OCI-LY3 (cell line): ENCODE data around the gene AP2A2.

ENCODE experiments used
- H2AFZ ChIP-seq: fragments of 200-600, 300-600 bp; shearing (Covaris generic); 2 replicates; pipeline ENCODE4 v1.6.0; 2014; ENCODE audit warnings: antibody characterized with exemption, low read depth, low read length
- H3K27ac ChIP-seq: fragments of 200-600, 300-600 bp; sonication (generic); 2 replicates; pipeline ENCODE4 v1.5.1; 2014; ENCODE audit warnings: mild to moderate bottlenecking, low read length, moderate library complexity, mixed read lengths
- H3K27me3 ChIP-seq: fragments of 200-600, 300-600 bp; sonication (generic); 2 replicates; pipeline ENCODE4 v1.6.1; 2014; ENCODE audit warnings: low read depth, low read length, mixed read lengths
- H3K36me3 ChIP-seq: fragments of 200-600, 300-600 bp; sonication (generic); replicated peaks from 2 replicates; pipeline ENCODE3; 2014; ENCODE audit warnings: low read depth, low read length, mixed read lengths
- H3K4me1 ChIP-seq: fragments of 300-600, 200-600 bp; sonication (generic); 2 replicates; pipeline ENCODE4 v1.6.1; 2014; ENCODE audit warnings: low read length, mixed read lengths
- H3K4me2 ChIP-seq: fragments of 200-600, 300-600 bp; sonication (generic); 2 replicates; pipeline ENCODE4 v1.6.1; 2014; ENCODE audit warnings: low read length, mixed read lengths
- H3K4me3 ChIP-seq: fragments of 300-600, 200-600 bp; sonication (generic); 2 replicates; pipeline ENCODE4 v1.5.1; 2014; ENCODE audit warnings: antibody characterized with exemption, mild to moderate bottlenecking, low read length, moderate library complexity
- H3K79me2 ChIP-seq: fragments of 300-600, 200-600 bp; shearing (Covaris generic); 2 replicates; pipeline ENCODE4 v1.6.1; 2014; ENCODE audit warnings: mild to moderate bottlenecking, low read length, mixed read lengths
- H3K9ac ChIP-seq: fragments of 300-600, 200-600 bp; shearing (Covaris generic); 2 replicates; pipeline ENCODE4 v1.6.0; 2014; ENCODE audit warnings: mild to moderate bottlenecking, low read length, moderate library complexity
- H3K9me3 ChIP-seq: fragments of 200-600, 300-600 bp; shearing (Covaris generic); 2 replicates; pipeline ENCODE4 v1.6.1; 2014; ENCODE audit warnings: low read length, mixed read lengths; ENCODE audit not compliant: insufficient read depth
- H4K20me1 ChIP-seq: fragments of 200-600, 300-600 bp; sonication (generic); 2 replicates; pipeline ENCODE4 v1.6.1; 2016; ENCODE audit warnings: low read length, mixed read lengths; ENCODE audit not compliant: insufficient read depth
- CTCF ChIP-seq: fragments of 200-600, 300-600 bp; sonication (generic); IDR thresholded peaks from 2 replicates; pipeline ENCODE4 v1.5.1; 2014; ENCODE audit warnings: antibody characterized with exemption, low read length, low read depth
- EZH2phosphoT487 ChIP-seq: fragments of 200-600 bp; shearing (Covaris generic); IDR thresholded peaks from 2 replicates; pipeline ENCODE4 v1.6.1; 2018; ENCODE audit warnings: antibody characterized with exemption, mixed run types, low read depth

The AP2A2 gene

GRCh38 chr11:1009991-1010390, 84.3 kb downstream of the AP2A2 start:
- Histone ChIP-seq H3K9ac (no peak overlapping the region), H4K20me1 (no peaks in the 10 kb centered on the region), H3K4me2 (no peak overlapping the region), H3K4me3 (no peak overlapping the region), H3K4me1 (no peaks in the 10 kb centered on the region), H2AFZ (no peak overlapping the region), H3K79me2 (no peaks in the 10 kb centered on the region), H3K9me3 (no peaks in the 10 kb centered on the region), H3K27me3 (no peaks in the 10 kb centered on the region), H3K36me3 (peaks cover 2% of the 10 kb centered on the region), H3K27ac (no peak overlapping the region)
- no peak for TF ChIP-seq CTCF
- no peak for TF ChIP-seq EZH2phosphoT487

GRCh38 chr11:1010551-1011319, 85.1 kb downstream of the AP2A2 start:
- no peak overlapping the region for H3K27ac ChIP-seq
- H3K36me3 ChIP-seq, result no peaks in the 10 kb centered on the region

GRCh38 chr11:1011320-1011698, 85.6 kb downstream of the AP2A2 start:
- no peak for TF ChIP-seq EZH2phosphoT487
- TF ChIP-seq CTCF, result no peak
- Histone ChIP-seq H3K4me1 (no peaks in the 10 kb centered on the region), H3K9me3 (no peaks in the 10 kb centered on the region), H2AFZ (no peak overlapping the region), H3K27ac (no peak overlapping the region), H3K27me3 (no peaks in the 10 kb centered on the region), H3K79me2 (no peaks in the 10 kb centered on the region), H3K36me3 (no peaks in the 10 kb centered on the region), H3K4me3 (no peak overlapping the region), H3K9ac (no peak overlapping the region), H4K20me1 (no peaks in the 10 kb centered on the region), H3K4me2 (no peak overlapping the region)

More at GRCh38 chr11:1010551-1011319, 85.1 kb downstream of the AP2A2 start:
- TF ChIP-seq CTCF, result no peak
- TF ChIP-seq EZH2phosphoT487, result no peak
- Histone ChIP-seq H3K9me3 (no peaks in the 10 kb centered on the region), H3K4me3 (no peak overlapping the region), H3K79me2 (no peaks in the 10 kb centered on the region), H3K27me3 (no peaks in the 10 kb centered on the region), H3K4me1 (no peaks in the 10 kb centered on the region), H3K4me2 (no peak overlapping the region), H2AFZ (no peak overlapping the region), H3K9ac (no peak overlapping the region), H4K20me1 (no peaks in the 10 kb centered on the region)

GRCh38 chr11:1012291-1012690, 86.6 kb downstream of the AP2A2 start:
- no peak overlapping the region for H2AFZ ChIP-seq
- no peaks in the 10 kb centered on the region for H3K36me3 ChIP-seq
- no peaks in the 10 kb centered on the region for H3K27me3 ChIP-seq
- H3K9ac ChIP-seq, result no peak overlapping the region
- H4K20me1 ChIP-seq, result 0 out of 2 replicates have a peak, but pooled peaks cover 7% of the 10 kb centered on the region
- H3K27ac ChIP-seq, result no peak overlapping the region
- TF ChIP-seq EZH2phosphoT487 (no peak), CTCF (no peak)
- no peaks in the 10 kb centered on the region for H3K9me3 ChIP-seq
- H3K4me3 ChIP-seq, result no peak overlapping the region
- no peak overlapping the region for H3K4me2 ChIP-seq
- H3K4me1 ChIP-seq, result no peaks in the 10 kb centered on the region
- H3K79me2 ChIP-seq, result no peaks in the 10 kb centered on the region
